T-helper 22 cell (primary cell): Measurements from ENCODE around the gene FNDC10.
"Not testable (repeated sequence)": the region's sequence is repeated elsewhere in the genome, so short reads cannot be mapped to it uniquely, and the experiment has no call there.

Source experiments
- DNase-seq: peaks from one replicate; pipeline ENCODE4 v3.0.0-alpha.2; 2020; ENCODE audit warnings: low read depth

Gene FNDC10

DNA sequence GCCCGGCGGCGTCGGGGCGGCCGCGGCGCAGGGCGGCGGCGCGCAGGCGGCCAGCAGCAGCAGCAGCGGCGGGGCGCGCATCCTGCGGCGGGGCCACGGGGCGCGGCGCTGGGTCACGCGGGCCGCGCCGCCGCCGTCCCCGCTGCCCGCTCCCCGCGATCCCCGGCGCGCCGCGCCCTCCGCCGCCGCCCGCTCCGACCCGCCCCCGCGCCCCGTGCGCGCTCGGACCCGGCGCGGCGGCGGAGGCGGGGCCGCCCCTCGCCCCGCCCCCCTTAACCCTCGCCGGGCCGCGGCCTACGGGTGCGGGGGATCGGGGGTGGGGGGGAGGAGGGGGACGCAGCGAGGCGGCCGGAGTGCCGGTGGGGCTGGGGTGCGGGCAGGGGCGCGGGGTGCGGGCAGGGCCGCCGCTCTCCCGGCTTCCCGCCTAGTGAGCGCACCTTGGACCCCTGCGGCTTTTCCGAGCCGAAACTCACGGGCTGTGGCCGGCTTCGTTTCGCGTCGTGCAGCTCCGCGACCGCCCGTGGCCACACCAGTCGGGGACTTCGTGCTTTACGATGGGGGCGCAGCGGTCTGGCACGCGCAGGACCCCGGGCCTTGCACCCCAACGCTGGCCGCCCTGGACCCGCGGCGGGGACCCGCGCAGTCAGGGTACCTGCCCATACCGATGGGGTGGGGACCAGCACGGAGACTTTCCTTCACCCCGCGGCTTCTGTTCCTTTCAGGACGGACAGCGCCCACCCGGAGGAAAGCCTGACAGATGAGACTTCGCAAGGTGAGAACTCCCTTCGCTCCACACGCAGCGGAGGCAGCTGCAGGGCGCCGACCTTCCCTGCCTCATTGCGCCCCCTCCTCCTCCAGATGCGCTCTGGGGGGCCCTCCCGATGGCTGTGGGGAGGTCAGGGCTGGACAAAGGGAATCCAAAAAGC, at the start of gene FNDC10:
Gene FNDC10 (minus strand): TSS at position 201 of the 926 bp plus-strand sequence. CDS start 120 bp downstream, at position 81.
- DNase-seq = no peak

DNA sequence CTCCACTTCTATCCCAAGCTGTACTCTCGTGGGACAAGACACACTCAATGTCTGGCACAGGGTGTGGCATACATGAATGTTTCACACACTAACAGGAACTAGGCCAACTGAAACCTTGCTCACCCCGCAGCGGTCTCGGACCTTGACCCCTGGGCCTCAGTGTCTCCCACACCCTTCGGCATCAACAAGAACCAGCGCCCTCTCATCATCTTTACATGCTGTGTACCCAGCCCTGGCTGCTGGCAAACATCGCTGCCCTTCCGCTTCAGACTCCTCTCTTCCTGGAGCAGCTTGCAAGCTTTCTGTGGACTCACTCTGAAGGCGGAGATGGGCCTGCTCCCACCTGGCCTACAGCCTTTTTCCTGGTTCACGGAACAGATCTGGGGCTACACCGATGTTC, 48.3 kb upstream of the FNDC10 start:
- not testable (repeated sequence) for DNase-seq

GRCh38 chr1:1647567-1648241, 47.8 kb upstream of the FNDC10 start:
- DNase-seq = not testable (repeated sequence)

DNA sequence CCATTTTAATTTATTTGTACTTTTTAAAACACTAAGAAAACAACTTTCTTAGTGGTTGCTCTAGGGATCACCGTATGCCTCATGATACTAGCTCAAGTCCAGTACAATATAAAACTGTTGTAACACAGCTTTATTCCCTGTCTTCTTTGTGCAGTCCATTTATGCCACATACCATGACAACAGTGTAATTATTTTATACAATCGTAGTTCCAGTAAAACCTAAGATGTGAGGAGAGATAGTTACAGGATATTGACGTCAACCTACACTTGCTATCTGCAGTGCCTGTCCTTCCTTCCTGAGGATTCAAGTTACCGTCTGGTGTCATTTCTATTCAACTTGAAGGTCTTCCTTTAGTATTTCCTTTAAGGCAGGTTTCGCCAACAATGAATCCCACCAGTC, 46.4 kb upstream of the FNDC10 start:
- DNase-seq = not testable (repeated sequence)

DNA sequence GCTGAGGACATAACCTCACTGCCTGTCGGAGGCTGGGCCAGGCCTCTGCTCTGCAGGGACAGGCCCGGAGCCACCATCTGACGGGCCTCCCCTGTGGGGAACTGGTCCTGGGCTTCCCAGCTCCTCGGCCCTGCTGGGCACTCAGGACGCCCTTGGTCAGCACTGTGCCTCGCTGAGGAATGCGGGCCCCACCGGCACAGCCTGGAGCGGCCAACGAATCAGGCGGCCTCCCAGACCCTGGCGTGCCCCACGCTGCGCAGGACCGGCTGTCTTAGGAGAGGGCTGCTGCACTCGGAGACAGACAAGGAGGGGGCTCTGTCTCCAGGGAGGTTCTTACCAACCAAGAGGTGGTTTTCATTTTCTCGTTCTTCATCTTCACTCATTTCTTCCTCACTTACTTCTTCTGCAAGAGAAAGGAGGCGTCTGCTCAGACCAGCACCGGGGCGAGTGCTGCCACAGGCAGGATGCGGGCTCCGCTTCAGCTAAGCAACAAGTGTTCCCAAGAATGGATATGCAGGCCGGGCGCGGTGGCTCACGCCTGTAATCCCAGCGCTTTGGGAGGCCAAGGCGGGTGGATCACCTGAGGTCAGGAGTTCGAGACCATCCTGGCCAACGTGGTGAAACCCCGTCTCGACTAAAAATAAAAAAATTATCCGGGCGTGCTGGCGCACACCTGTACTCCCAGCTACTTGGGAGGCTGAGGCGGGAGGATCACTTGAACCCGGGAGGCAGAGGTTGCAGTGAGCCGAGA, 41.0 kb upstream of the FNDC10 start:
- not testable (repeated sequence) for DNase-seq

- not testable (repeated sequence) for DNase-seq
These were observed 40.1 kb upstream of the FNDC10 start for GRCh38 chr1:1640081-1640480.

DNA sequence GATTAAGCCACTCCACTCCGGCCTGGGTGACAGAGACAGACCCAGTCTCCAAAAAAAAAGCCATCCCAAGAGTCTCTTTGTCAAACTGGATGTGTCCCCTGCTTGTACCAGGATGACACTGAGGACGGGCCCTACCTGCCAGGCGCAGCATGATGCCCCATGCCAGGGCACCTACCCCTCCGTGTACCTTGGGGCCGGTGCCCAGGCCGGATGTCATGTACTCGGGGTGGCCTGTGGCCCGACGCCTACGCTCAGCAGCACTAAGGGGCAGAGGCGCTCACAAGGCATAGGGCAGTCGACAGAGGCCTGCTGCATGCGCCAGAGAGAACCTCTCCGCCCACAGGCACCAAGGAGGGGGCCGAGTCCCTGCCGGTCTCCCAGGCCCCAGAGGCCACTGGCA, 39.4 kb upstream of the FNDC10 start:
- not testable (repeated sequence) for DNase-seq

DNA sequence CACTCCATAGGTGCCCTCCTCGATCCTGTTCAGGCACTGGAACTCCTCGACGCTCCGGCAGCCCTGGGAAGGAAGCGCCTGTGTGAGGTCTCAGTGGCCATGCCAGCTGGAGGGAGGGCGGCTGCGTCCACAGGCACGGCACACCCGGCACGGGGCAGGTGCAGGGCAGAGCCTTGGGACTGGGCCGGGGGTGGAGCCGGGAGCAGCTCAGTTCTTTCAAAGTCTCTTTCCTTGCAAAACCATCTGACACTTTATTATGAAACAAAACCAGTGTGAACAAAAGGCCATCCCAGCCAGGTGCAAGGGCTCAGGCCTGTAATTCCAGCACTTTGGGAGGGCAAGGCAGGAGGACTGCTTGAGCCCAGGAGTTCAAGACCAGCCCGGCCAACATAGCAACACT, 38.6 kb upstream of the FNDC10 start:
- not testable (repeated sequence) for DNase-seq

DNA sequence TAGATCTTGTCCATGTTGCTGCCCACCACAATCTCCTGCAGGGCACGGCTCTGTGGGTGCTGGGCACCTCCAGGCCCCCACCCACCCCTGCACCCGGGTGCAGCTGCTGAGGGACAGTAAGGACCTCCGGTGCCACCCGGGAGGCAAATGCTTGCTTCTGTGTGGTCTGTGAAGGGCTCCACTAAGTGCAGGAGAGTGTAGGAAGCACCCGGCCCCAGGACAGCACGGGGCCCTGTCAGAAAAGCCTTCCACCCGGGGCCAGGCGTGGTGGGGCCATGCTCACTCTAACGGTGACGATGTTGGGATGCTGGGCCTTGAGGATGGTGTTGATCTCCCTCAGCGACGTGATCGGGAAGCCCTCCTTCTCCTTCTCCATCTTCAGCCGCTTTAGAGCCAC, 37.5 kb upstream of the FNDC10 start:
- not testable (repeated sequence) for DNase-seq

- DNase-seq = not testable (repeated sequence)
These were observed 36.9 kb upstream of the FNDC10 start for GRCh38 chr1:1636621-1637478.

GRCh38 chr1:1634613-1635012, 34.7 kb upstream of the FNDC10 start:
- DNase-seq = not testable (repeated sequence)

- not testable (repeated sequence) for DNase-seq
These were observed 33.5 kb upstream of the FNDC10 start for GRCh38 chr1:1633409-1633808.

- DNase-seq = no peak
These were observed 32.0 kb upstream of the FNDC10 start, which contains the start of gene MMP23B for GRCh38 chr1:1631782-1632420. TSS of gene MMP23B (plus strand) at chr1:1632173. CDS start at chr1:1632219, 46 bp downstream.

DNA sequence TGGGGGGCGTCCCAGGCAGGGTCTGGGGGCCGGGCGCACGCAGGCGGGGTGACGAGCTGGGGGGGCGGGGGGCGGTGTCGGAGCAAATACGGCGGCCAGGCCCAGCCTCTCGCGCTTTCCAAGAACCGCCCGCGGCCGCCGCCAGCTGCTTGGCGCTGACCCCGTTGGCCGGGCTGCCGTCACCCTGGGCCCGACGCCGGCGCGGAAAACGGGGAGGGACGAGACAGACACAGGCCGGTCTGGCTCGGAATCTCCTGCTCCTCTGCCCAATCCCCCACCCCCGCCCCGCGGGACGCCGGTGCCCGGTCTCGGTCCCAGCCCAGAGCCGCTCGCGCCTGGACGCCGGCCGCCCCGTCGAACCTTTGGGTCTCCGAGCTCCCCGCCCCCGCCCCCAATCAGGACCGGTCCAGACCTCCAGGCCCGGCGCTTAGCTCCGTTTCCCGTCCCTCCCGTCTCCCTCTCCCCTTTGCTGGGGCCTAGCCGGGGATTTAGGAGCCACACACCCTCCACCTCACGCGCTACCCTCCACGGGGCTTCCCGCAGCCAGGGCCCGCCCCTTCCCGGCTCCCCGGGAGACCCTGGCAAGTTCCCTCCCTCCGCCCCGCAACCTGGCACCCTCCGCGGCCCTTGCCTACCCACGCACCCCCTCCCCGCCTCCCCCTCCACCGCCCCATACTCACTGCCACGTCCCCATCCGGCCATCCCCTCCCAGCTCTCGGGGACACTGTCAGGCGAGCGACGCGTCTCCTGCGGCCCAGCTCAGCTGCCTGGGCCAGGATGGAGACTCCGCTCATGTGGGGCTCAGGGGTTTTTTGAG, 31.2 kb upstream of the FNDC10 start:
- no peak for DNase-seq

GRCh38 chr1:1630191-1630964, 30.4 kb upstream of the FNDC10 start:
- peak; percentile 92 for DNase-seq

GRCh38 chr1:1629430-1630190, 29.7 kb upstream of the FNDC10 start:
- DNase-seq = peak; percentile 75

GRCh38 chr1:1628754-1629429, 29.0 kb upstream of the FNDC10 start:
- peak; percentile 22 for DNase-seq
